Sigmoid colon (tissue), 4 donors: ENCODE measurements around the gene TAGAP.

ENCODE experiments used
- EP300 ChIP-seq, 4 donors: sonication (generic); formaldehyde crosslinking; IDR thresholded peaks; one replicate each; pipeline ENCODE4 v1.6.1; 2017; ENCODE audit warnings: antibody characterized with exemption in 4 of 4
- POLR2A ChIP-seq, 2 donors: fragments of 450-650 bp; IDR thresholded peaks; one replicate each; pipeline ENCODE4 v1.6.1; 2016; ENCODE audit warnings: antibody characterized with exemption in 2 of 2, mild to moderate bottlenecking in 2 of 2, moderate library complexity in 2 of 2
- POLR2AphosphoS5 ChIP-seq, 4 donors: sonication (generic); formaldehyde crosslinking; IDR thresholded peaks; one replicate each; pipeline ENCODE4 v1.6.1; 2017; ENCODE audit warnings: antibody characterized with exemption in 4 of 4
- TF ChIP-seq, protein P1 (sequence below), 4 experiments: fragments of 450-650 bp in 3 of 4; fragments of 200-600 bp in 1 of 4; IDR thresholded peaks; one replicate each; pipeline ENCODE4 v1.5.1; 2016 to 2019; ENCODE audit warnings: antibody characterized with exemption in 4 of 4, mild to moderate bottlenecking in 3 of 4, moderate library complexity in 2 of 4

DNA sequence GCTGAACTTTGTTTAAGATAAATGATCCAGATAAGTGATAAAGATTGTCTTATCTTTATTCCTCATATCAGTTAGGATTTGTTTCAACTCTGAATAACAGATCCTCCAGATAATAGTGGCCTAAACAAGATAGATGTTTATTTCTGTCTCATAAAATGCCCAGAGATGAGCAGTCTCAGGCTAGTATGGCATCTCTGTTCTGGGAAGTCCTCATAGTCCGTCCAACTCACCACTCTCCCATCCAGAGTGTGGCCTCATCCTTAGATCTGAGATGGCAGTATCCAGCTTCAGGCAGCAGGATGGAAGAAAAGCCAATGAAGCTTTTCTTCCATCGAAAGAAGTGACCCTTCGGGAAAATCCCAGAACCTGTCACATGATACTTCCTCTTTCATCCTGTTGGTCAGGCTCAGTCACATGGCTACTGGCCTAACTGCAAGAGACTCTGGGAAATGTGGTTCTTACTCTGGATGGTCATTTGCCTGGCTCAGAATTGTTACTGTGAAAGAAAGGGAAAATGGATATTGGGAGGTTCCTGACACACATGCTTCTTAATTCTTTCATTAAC, 29.4 kb upstream of the TAGAP start:
- TF ChIP-seq, protein P1, sequence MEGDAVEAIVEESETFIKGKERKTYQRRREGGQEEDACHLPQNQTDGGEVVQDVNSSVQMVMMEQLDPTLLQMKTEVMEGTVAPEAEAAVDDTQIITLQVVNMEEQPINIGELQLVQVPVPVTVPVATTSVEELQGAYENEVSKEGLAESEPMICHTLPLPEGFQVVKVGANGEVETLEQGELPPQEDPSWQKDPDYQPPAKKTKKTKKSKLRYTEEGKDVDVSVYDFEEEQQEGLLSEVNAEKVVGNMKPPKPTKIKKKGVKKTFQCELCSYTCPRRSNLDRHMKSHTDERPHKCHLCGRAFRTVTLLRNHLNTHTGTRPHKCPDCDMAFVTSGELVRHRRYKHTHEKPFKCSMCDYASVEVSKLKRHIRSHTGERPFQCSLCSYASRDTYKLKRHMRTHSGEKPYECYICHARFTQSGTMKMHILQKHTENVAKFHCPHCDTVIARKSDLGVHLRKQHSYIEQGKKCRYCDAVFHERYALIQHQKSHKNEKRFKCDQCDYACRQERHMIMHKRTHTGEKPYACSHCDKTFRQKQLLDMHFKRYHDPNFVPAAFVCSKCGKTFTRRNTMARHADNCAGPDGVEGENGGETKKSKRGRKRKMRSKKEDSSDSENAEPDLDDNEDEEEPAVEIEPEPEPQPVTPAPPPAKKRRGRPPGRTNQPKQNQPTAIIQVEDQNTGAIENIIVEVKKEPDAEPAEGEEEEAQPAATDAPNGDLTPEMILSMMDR (IDR thresholded peaks at IDR 0.05), result no peak
- no peak for TF ChIP-seq POLR2AphosphoS5 (IDR thresholded peaks at IDR 0.05)
- no peak for TF ChIP-seq EP300 (IDR thresholded peaks at IDR 0.05)
- TF ChIP-seq POLR2A (IDR thresholded peaks at IDR 0.05), result no peak
